GM12801 (cell line): ENCODE results near the gene C19orf73.

ENCODE experiments used
- TF ChIP-seq, protein P1 (sequence below): IDR thresholded peaks from one replicate; pipeline ENCODE4 v1.5.1; 2011; ENCODE audit warnings: control low read depth; ENCODE audit not compliant: insufficient read length; ENCODE audit errors: extremely low read depth

C19orf73 gene

DNA sequence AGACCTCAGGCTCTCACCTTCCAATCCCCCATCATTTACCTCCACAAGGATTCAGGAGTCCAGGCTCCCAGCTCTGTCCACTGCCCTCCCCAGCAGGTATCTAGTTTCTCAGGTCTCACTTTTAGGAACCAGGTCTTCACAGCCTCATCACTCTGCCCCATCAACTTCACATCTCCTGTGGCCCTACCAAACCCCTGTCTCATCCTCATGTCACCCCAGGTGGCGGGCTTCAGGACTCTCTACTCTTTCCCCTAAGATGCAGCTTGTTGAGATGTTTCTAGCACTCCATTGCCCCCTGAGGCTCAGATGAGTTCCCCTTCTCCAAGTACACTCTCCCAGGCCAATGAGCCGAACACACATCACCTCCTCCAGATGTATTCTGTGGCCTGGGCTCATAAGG is 1.9 kb upstream of the C19orf73 start:
- TF ChIP-seq, protein P1, sequence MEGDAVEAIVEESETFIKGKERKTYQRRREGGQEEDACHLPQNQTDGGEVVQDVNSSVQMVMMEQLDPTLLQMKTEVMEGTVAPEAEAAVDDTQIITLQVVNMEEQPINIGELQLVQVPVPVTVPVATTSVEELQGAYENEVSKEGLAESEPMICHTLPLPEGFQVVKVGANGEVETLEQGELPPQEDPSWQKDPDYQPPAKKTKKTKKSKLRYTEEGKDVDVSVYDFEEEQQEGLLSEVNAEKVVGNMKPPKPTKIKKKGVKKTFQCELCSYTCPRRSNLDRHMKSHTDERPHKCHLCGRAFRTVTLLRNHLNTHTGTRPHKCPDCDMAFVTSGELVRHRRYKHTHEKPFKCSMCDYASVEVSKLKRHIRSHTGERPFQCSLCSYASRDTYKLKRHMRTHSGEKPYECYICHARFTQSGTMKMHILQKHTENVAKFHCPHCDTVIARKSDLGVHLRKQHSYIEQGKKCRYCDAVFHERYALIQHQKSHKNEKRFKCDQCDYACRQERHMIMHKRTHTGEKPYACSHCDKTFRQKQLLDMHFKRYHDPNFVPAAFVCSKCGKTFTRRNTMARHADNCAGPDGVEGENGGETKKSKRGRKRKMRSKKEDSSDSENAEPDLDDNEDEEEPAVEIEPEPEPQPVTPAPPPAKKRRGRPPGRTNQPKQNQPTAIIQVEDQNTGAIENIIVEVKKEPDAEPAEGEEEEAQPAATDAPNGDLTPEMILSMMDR: no peak

DNA sequence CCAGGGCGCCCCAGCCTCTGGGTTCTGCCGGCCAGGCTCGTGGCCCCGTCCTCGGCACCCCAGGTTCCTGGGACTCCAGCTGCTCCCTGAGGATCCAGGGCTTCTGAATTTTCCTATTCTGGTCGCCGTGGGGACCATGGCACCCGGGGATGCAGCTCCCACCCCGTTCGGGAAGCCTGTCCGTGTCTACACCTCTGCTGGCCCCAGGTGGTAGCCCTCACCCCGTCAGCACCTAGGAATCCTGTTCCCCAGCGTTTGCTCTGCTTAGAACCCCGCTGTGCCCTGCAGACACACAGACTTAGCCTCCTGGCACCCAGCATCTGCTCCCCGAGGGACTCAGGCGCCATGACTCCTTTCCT is 1.4 kb upstream of the C19orf73 start:
- TF ChIP-seq, protein P1: no peak

DNA sequence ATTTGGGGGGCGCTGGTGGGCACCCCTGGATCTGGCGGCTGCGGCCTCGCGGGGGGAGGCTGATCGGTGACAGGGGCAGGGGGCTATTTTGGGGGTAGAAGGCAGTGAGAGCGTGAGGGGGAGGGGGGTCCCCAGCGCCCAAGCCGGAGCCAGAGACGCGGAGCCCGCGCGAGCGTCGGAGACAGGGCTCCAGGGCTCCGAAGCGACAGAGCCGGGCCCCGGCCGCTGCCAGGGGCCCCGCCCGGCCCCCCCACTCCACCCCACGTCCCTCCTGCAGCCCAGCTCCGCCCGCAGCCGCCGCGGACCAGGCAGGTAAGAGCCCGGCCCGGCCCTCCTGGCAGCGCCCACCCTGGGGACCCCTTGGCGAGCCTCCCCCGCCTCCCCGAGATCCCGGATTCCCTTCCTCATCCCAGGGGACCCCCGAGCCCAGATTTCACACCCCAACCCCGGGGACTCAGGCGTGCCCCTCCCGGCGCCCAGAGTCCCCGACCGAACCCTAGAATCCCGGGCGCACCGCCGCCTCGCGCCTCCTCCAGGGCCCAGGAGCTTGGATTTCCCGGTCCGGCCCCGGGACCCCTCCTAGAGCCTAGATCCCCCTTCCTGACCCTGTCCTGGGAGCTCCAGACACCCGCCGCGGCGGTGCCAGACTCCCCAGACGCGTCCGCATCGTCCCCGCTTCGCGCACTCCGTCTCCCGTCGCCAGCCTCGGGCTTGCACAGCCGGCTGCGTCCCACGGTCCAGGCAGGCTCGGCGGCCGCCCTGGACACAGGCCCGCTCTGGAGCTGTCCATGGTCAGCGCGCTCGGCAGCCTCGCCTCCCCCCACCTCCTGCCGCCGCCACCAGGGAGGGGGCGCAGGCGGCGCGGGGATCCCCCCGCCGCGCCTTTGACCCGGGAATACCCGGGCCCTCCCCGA is 725 bp upstream of the C19orf73 start, which contains the start of gene PPFIA3:
Gene PPFIA3, plus strand, starts transcription at position 134 of the 914 bp plus-strand sequence. CDS start 8,330 bp downstream, outside the sequence.
- TF ChIP-seq, protein P1: no peak

DNA sequence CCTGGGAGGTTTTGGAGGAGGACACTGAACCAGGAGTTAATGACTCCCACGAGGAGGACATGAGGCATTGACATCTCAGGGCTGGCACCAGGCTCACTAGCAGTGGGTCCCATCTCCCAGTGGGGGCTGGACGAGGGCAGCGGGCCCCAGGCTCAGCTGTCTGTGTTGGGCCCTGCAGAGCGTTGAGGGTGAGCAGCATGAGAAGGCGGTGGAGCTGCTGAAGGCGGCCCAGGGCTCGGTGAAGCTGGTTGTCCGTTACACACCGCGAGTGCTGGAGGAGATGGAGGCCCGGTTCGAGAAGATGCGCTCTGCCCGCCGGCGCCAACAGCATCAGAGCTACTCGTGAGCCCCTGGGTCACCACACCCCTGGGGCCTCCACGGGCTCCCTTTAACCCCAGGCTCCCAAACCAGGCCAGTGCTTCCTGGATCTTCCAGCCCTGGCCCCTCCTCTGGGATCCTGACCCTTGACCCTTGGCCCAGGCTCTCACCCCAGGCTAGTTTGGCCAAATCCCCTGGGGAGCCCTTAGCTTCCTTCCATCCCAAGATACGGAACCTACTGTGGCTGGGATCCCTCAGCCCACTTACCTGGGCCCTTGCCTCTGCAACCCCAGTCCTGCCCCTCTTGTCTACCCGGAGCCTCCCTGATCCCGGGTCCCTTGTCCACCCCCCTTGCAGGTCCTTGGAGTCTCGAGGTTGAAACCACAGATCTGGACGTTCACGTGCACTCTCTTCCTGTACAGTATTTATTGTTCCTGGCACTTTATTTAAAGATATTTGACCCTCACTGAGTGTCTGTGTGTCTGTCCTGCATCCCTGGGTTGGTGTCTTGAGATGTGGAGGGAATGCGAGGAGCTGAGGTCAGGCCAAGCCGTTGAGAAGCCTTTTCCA is 1.0 kb downstream of the C19orf73 start:
- TF ChIP-seq, protein P1: no peak

DNA sequence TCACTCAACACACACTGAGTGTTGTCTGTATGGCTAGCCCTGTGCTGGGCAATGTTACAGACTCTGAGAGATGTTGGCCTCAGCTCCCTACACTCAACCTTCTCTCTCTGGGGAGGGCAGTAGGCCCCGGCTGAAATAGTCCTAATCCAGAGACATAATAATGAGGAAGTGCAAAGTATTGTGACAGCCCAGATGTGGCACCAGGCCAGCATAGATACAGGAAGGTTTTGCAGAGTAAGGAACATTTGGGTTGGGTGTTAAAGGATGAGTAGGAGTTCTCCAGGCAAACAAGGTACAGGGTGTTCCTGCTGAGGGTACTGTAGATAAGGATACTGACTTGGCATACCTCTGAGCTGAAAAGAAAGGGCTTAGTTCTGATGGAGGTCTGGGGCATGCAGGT is 2.4 kb downstream of the C19orf73 start:
- TF ChIP-seq, protein P1: no peak

DNA sequence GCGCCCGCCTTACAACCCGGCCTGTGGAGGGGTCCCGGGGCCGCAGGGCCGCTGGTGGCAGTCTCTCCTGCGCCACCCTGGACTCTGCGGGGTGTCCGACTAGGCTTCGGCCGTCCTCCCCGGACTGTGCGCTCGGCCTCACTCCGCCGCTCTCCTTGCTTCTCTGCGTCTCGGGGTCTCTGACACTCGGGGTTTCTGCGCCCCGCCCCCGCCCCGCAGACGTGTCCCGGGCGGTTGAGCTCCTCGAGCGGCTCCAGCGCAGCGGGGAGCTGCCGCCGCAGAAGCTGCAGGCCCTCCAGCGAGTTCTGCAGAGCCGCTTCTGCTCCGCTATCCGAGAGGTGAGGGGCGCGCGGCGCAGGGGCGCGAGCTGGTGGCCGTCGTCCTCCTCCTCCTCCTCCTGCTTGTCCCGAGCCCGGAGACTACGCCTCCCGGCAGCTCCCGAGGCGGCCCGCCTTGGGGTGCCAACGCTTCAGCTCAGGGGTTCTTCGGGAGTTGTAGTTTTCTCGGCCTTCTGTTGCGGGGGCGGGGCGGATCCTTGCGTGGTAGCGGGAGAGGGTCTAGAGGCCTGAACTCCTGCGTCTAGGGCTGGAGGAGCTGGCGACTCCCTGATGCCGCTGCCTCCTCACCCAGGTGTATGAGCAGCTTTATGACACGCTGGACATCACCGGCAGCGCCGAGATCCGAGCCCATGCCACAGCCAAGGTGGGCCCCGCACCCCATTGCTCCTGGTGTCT is 4.1 kb downstream of the C19orf73 start:
- TF ChIP-seq, protein P1: no peak
